B cell (primary cell): ENCODE data around the gene CFAP100. TPM values are rescaled to one million over a fixed set of nuclear protein-coding genes. Genes with fewer than 3 reads are reported as not detected.

ENCODE experiments used
- ATAC-seq: fragments of 200-7000 bp; cut with Tn5 transposase; one replicate; pipeline ENCODE4 v1.10.0; 2021; ENCODE audit warnings: low read depth, mild to moderate bottlenecking, moderate number of reproducible peaks, moderate library complexity
- CTCF ChIA-PET: fragments of 350-600 bp; sonication (Branson Sonifier 250); formaldehyde crosslinking; loops from one replicate; lab custom pipeline; 2021; ENCODE audit warnings: antibody characterized with exemption, inconsistent platforms; lab: Charles Lee
- POLR2A ChIA-PET: fragments of 350-600 bp; sonication (Branson Sonifier 250); formaldehyde crosslinking; loops from one replicate; lab custom pipeline; 2021; ENCODE audit warnings: antibody characterized with exemption; lab: Charles Lee
- DNase-seq: peaks from one replicate; pipeline ENCODE4 v3.0.0; 2013
- H2AFZ ChIP-seq: 2 replicates; pipeline ENCODE4 v1.6.1; 2012; ENCODE audit warnings: mild to moderate bottlenecking, low read depth, low read length; ENCODE audit not compliant: insufficient read depth, poor library complexity, severe bottlenecking
- H3K27ac ChIP-seq, 2 donors: 1 replicate in 1 of 2; 2 replicates in 1 of 2; pipeline ENCODE4 v1.5.1; 2012 to 2013; ENCODE audit warnings: low read length in 2 of 2, mild to moderate bottlenecking in 2 of 2, moderate library complexity in 1 of 2
- H3K27me3 ChIP-seq, 4 experiments: fragments of 200-600 bp in 1 of 4; sonication (generic) in 1 of 4; replicated peaks in 1 of 4; 1 replicate in 2 of 4; 2 replicates in 2 of 4; pipeline versions ENCODE4 v1.6.1 to v1.7.0; 2013 to 2016; ENCODE audit warnings: low read length in 3 of 4, mild to moderate bottlenecking in 2 of 4, mixed read lengths in 1 of 4, moderate library complexity in 1 of 4; ENCODE audit not compliant: insufficient read depth in 4 of 4, control insufficient read depth in 3 of 4; ENCODE audit errors: control extremely low read depth in 1 of 4
- H3K36me3 ChIP-seq, 2 experiments: replicated peaks in 1 of 2; 1 replicate in 1 of 2; 2 replicates in 1 of 2; pipeline versions ENCODE4 v1.6.1 to v1.7.1; 2013; ENCODE audit warnings: low read length in 1 of 2; ENCODE audit not compliant: insufficient read depth in 2 of 2, control insufficient read depth in 1 of 2; ENCODE audit errors: control extremely low read depth in 1 of 2, extremely low read depth in 1 of 2
- H3K4me1 ChIP-seq, 2 donors: fragments of 200-600 bp in 1 of 2; sonication (generic) in 1 of 2; 1 replicate in 1 of 2; 2 replicates in 1 of 2; pipeline versions ENCODE4 v1.5.1 to v1.6.1; 2013 to 2017; ENCODE audit warnings: low read length in 2 of 2; ENCODE audit not compliant: control insufficient read depth in 2 of 2, insufficient read depth in 2 of 2
- H3K4me2 ChIP-seq: replicated peaks from 2 replicates; pipeline ENCODE3; 2012; ENCODE audit warnings: mild to moderate bottlenecking, low read depth, low read length; ENCODE audit not compliant: poor library complexity, severe bottlenecking
- H3K4me3 ChIP-seq, 5 experiments: fragments of 200-600 bp in 1 of 5; sonication (generic) in 1 of 5; 1 replicate in 3 of 5; 2 replicates in 2 of 5; pipeline versions ENCODE4 v1.5.1 to v1.7.0; 2011 to 2016; ENCODE audit warnings: low read length in 4 of 5, mild to moderate bottlenecking in 4 of 5, low read depth in 2 of 5, control low read depth in 1 of 5, moderate library complexity in 1 of 5; ENCODE audit not compliant: insufficient read depth in 1 of 5; ENCODE audit errors: control extremely low read depth in 1 of 5, extremely low read depth in 1 of 5
- H3K79me2 ChIP-seq: fragments of 200-600 bp; sonication (generic); one replicate; pipeline ENCODE4 v1.6.0; 2016; ENCODE audit warnings: low read length; ENCODE audit not compliant: control insufficient read depth, insufficient read depth
- H3K9ac ChIP-seq: fragments of 200-600 bp; sonication (generic); 2 replicates; pipeline ENCODE4 v1.6.1; 2017; ENCODE audit warnings: mild to moderate bottlenecking, low read length, moderate library complexity
- H3K9me3 ChIP-seq, 3 donors: one replicate each; pipeline versions ENCODE4 v1.6.1 to v1.7.1; 2013; ENCODE audit warnings: low read length in 2 of 3; ENCODE audit not compliant: control insufficient read depth in 2 of 3, insufficient read depth in 1 of 3; ENCODE audit errors: control extremely low read depth in 1 of 3
- H4K20me1 ChIP-seq: 2 replicates; pipeline ENCODE4 v1.6.0; 2012; ENCODE audit warnings: mild to moderate bottlenecking, low read length; ENCODE audit not compliant: insufficient read depth, control insufficient read depth, poor library complexity, severe bottlenecking
- H3K27ac Mint-ChIP-seq: one replicate; pipeline ENCODE4 v1.8.0; 2021; ENCODE audit warnings: mixed read lengths
- H3K27me3 Mint-ChIP-seq: one replicate; pipeline ENCODE4 v1.8.0; 2021; ENCODE audit warnings: mixed read lengths
- H3K4me1 Mint-ChIP-seq: one replicate; pipeline ENCODE4 v1.8.0; 2021; ENCODE audit warnings: mixed read lengths
- H3K4me3 Mint-ChIP-seq: one replicate; pipeline ENCODE4 v1.8.0; 2021; ENCODE audit warnings: mixed read lengths
- H3K9me3 Mint-ChIP-seq: one replicate; pipeline ENCODE4 v1.8.0; 2022; ENCODE audit warnings: mixed read lengths; ENCODE audit not compliant: insufficient read depth
- CTCF ChIP-seq: fragments of 200-600 bp; IDR thresholded peaks from one replicate; pipeline ENCODE4 v1.8.0; 2022; ENCODE audit warnings: antibody characterized with exemption, mild to moderate bottlenecking
- EZH2 ChIP-seq: IDR thresholded peaks from 2 replicates; pipeline ENCODE4 v1.6.1; 2012; ENCODE audit warnings: borderline replicate concordance, low read depth, mild to moderate bottlenecking, moderate library complexity, low read length; ENCODE audit not compliant: insufficient read depth, poor library complexity, severe bottlenecking
- WGBS: methylation state at CpG from one replicate; pipeline ENCODE4 v1.1.5; 2013; ENCODE audit warnings: missing lambda C conversion rate; ENCODE audit not compliant: insufficient coverage; 5-methylcytosine and 5-hydroxymethylcytosine counted together
- intact Hi-C: fragments of 100-400 bp; cut with micrococcal nuclease; formaldehyde crosslinking; loops from one replicate; pipeline ENCODE4 v1.10.0; 2022
- polyA plus RNA-seq: library from polyadenylated mRNA; depleted of rRNA; stranded (reverse); fragments of >200 nt; gene quantifications from 2 replicates; pipeline ENCODE4 v1.2.3, GENCODE V29; 2012
- total RNA-seq, 2 donors: library from RNA; stranded (reverse); fragments of 120-200 nt in 1 of 2; gene quantifications; 1 replicate in 1 of 2; 2 replicates in 1 of 2; pipeline versions ENCODE4 v1.2.3 to v1.2.4, GENCODE V29; 2013 to 2022

Gene CFAP100
- total and polyA plus RNA-seq, 2 donors (not counting 1 experiment from before 2014, with no cell fraction given): not detected

DNA sequence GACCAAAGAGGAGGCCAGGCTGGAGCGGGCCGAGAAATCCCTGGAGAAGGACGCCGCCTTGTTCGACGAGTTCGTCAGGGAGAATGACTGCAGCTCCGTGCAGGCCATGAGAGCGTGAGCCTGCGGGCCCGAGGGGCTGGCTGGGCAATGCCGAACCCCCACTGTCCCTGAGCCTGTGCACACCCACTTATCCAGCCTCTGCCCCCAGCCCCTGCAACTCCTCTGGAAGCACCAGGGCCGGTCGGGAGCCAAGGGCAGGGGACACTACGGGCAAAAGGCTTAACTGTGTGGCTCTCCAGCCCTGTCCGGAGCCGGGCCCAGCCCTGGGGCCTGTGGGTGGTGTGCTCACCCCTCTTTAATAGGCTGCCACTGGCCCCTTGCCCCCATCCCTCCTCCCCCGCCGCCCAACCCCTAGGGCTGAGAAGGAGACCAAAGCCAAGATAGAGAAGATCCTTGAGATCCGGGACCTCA is 24.0 kb downstream of the CFAP100 start:
- Histone ChIP-seq H3K79me2 (no peaks in the 10 kb centered on the region), H3K27ac (no peak overlapping the region), H3K4me1 (no peaks in the 10 kb centered on the region), H3K9me3 (peaks cover 0 to 3% (median 0%) of the 10 kb centered on the region in 3 donors), H3K36me3 (no peaks in the 10 kb centered on the region), H3K4me2 (no peak overlapping the region), H4K20me1 (no peaks in the 10 kb centered on the region), H3K4me3 (no peak overlapping the region), H3K9ac (no peak overlapping the region), H3K27me3 (peaks cover 0 to 13% (median 0%) of the 10 kb centered on the region in 4 experiments), H2AFZ (no peak overlapping the region)
- Mint-ChIP-seq H3K27ac (no peak overlapping the region), H3K27me3 (peaks cover 22% of the 10 kb centered on the region), H3K9me3 (no peaks in the 10 kb centered on the region), H3K4me3 (no peak overlapping the region), H3K4me1 (no peaks in the 10 kb centered on the region)
- DNase-seq: no peak
- TF ChIP-seq CTCF (no peak), EZH2 (no peak)
- intact Hi-C loops: no loop called here
- no peak for ATAC-seq
- POLR2A ChIA-PET: no interaction called here
- 92% methylated on average over 16 of the region's 20 CpGs for WGBS
- CTCF ChIA-PET: no interaction called here

DNA sequence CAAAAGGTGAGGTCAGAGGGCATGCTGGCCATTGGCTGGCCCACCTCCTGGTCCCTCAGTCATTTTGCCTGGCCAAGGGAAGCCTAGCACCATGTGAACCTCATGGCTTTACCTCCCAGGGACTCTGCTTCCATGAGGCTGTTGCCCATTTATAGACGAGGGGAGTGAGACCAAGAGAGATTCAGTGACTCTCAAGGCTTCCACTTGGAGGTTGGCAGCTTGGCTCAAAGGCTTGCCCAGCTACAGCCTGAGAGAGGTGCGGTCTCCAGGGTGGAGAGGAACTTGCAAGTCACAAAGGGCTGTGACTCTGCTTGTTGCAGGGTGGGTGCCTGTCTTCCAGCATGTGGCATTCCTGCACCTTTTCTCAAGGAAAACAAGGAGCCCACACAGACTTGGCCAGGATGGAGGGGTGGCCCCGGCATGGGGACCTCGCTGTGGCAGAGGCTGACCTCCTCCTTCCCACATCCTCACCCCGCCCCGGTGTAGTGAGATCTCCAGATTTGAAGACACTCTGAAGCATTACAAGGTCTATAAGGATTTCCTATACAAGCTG is 24.5 kb downstream of the CFAP100 start:
- H4K20me1 ChIP-seq: no peaks in the 10 kb centered on the region
- H3K27me3 Mint-ChIP-seq: peaks cover 18% of the 10 kb centered on the region
- H3K27ac ChIP-seq: no peak overlapping the region
- no peak overlapping the region for H2AFZ ChIP-seq
- H3K79me2 ChIP-seq: no peaks in the 10 kb centered on the region
- WGBS: 80% methylated on average over 5 of the region's 6 CpGs
- ChIA-PET POLR2A (no interaction called here), CTCF (no interaction called here)
- H3K4me3 ChIP-seq: no peak overlapping the region
- TF ChIP-seq CTCF (no peak), EZH2 (no peak)
- H3K4me1 Mint-ChIP-seq: no peaks in the 10 kb centered on the region
- no peaks in the 10 kb centered on the region for H3K36me3 ChIP-seq
- H3K9me3 Mint-ChIP-seq: no peaks in the 10 kb centered on the region
- peaks cover 0 to 3% (median 0%) of the 10 kb centered on the region in 3 donors for H3K9me3 ChIP-seq
- H3K27me3 ChIP-seq: peaks cover 0 to 10% (median 0%) of the 10 kb centered on the region in 4 experiments
- no peaks in the 10 kb centered on the region for H3K4me1 ChIP-seq
- ATAC-seq (no peak), DNase-seq (no peak)
- intact Hi-C loops: no loop called here
- H3K27ac Mint-ChIP-seq: no peak overlapping the region
- no peak overlapping the region for H3K9ac ChIP-seq
- no peak overlapping the region for H3K4me2 ChIP-seq
- no peak overlapping the region for H3K4me3 Mint-ChIP-seq
